HepG2 (cell line): Measurements from ENCODE around the gene JAK2. TPM values are rescaled to one million over a fixed set of nuclear protein-coding genes. Genes with fewer than 3 reads are reported as not detected.

Source experiments
- ATAC-seq: fragments of 200-7000 bp; cut with Tn5 transposase; 3 replicates; pipeline ENCODE4 v1.9.1; 2020; ENCODE audit warnings: mild to moderate bottlenecking, moderate library complexity
- BruUV-seq: library from RNA; stranded (reverse); fragments of 400-500 nt; replicated peaks from 2 replicates; lab custom pipeline; 2021; lab: Mats Ljungman, UMichigan
- CTCF ChIA-PET: fragments of 300-600 bp; formaldehyde crosslinking; extraction: SDS; loops from one replicate; lab custom pipeline; 2021; ENCODE audit warnings: low total read pairs, inconsistent platforms, low intra/inter-chr PET ratio; lab: Yijun Ruan, JAX
- POLR2A ChIA-PET: fragments of 350-600 bp; sonication (Branson Sonifier 250); formaldehyde crosslinking; loops from one replicate; lab custom pipeline; 2020; ENCODE audit warnings: antibody characterized with exemption, inconsistent platforms; lab: Yijun Ruan, JAX
- DNase-seq: peaks from one replicate; pipeline ENCODE4 v3.0.0-alpha.2; 2015; ENCODE audit warnings: low spot score
- FAIRE-seq: peaks from 3 replicates; lab custom pipeline; 2011; peaks lifted over from hg19 to GRCh38; lab: Jason Lieb, UNC
- H2AFZ ChIP-seq: one replicate; pipeline ENCODE4 v1.6.1; 2011; ENCODE audit warnings: low read length, inconsistent platforms
- H3K27ac ChIP-seq: fragments of 300-600 bp; 3 replicates; pipeline ENCODE4 v1.8.0; 2011; ENCODE audit warnings: mixed run types, mild to moderate bottlenecking, mixed read lengths, low read length, inconsistent platforms; ENCODE audit not compliant: insufficient read depth; ENCODE audit errors: extremely low read length
- H3K27me3 ChIP-seq, 2 experiments: fragments of 200-600 bp in 1 of 2; 2 replicates in 1 of 2; 3 replicates in 1 of 2; pipeline versions ENCODE4 v1.6.0 to v1.8.0; 2011; ENCODE audit warnings: low read length in 2 of 2, mild to moderate bottlenecking in 2 of 2, moderate library complexity in 2 of 2, inconsistent platforms in 1 of 2; ENCODE audit not compliant: insufficient read depth in 2 of 2, control insufficient read depth in 1 of 2
- H3K36me3 ChIP-seq, 2 experiments: fragments of 200-600 bp in 1 of 2; replicated peaks in 1 of 2; 2 replicates in 1 of 2; 3 replicates in 1 of 2; pipeline versions ENCODE4 v1.5.1 to v1.8.0; 2011; ENCODE audit warnings: low read length in 2 of 2, inconsistent platforms in 1 of 2; ENCODE audit not compliant: insufficient read depth in 2 of 2, control insufficient read depth in 1 of 2
- H3K4me1 ChIP-seq: 2 replicates; pipeline ENCODE4 v1.5.1; 2012; ENCODE audit warnings: low read length, inconsistent platforms; ENCODE audit not compliant: insufficient read depth
- H3K4me2 ChIP-seq: 2 replicates; pipeline ENCODE4 v1.6.0; 2011; ENCODE audit warnings: low read depth, low read length, inconsistent platforms
- H3K4me3 ChIP-seq, 3 experiments: fragments of 200-600 bp in 1 of 3; sonication (generic), shearing (Covaris generic) in 1 of 3; replicated peaks in 1 of 3; 2 replicates each; pipeline ENCODE4 v1.5.1; 2011 to 2016; ENCODE audit warnings: low read length in 3 of 3, inconsistent platforms in 2 of 3, low read depth in 2 of 3, mild to moderate bottlenecking in 2 of 3, control low read depth in 1 of 3, mixed read lengths in 1 of 3; ENCODE audit not compliant: insufficient read depth in 1 of 3
- H3K79me2 ChIP-seq: one replicate; pipeline ENCODE4 v1.6.1; 2011; ENCODE audit warnings: low read length, inconsistent platforms; ENCODE audit not compliant: insufficient read depth
- H3K9ac ChIP-seq: 2 replicates; pipeline ENCODE4 v1.6.0; 2011; ENCODE audit warnings: mild to moderate bottlenecking, low read depth, low read length, inconsistent platforms; ENCODE audit not compliant: insufficient read depth
- H3K9me3 ChIP-seq: 2 replicates; pipeline ENCODE4 v1.5.1; 2012; ENCODE audit warnings: mild to moderate bottlenecking, low read length
- H4K20me1 ChIP-seq: 2 replicates; pipeline ENCODE4 v1.6.0; 2011; ENCODE audit warnings: inconsistent platforms, mild to moderate bottlenecking, low read length, moderate library complexity; ENCODE audit not compliant: insufficient read depth
- CTCF ChIP-seq: sonication (generic); formaldehyde crosslinking; IDR thresholded peaks from 2 replicates; pipeline ENCODE4 v1.5.0; 2020; ENCODE audit warnings: mild to moderate bottlenecking, missing genetic modification reagents, moderate library complexity
- SRY ChIP-seq: sonication (generic); formaldehyde crosslinking; IDR thresholded peaks from 2 replicates; pipeline ENCODE4 v1.8.0; 2022; ENCODE audit warnings: mild to moderate bottlenecking, missing genetic modification reagents
- ZBTB25 ChIP-seq: IDR thresholded peaks from 2 replicates; pipeline ENCODE4 v1.6.1; 2018; ENCODE audit warnings: missing genetic modification reagents
- ZNF879 ChIP-seq: sonication (generic); formaldehyde crosslinking; IDR thresholded peaks from 2 replicates; pipeline ENCODE4 v1.8.1; 2023; ENCODE audit warnings: missing genetic modification reagents
- WGBS: methylation state at CpG from one replicate; pipeline ENCODE4 v1.1.6; 2017; ENCODE audit warnings: low lambda C conversion rate; 5-methylcytosine and 5-hydroxymethylcytosine counted together
- in situ Hi-C: cut with HindIII; loops from 2 replicates; pipeline ENCODE4 v1.10.0; 2017; ENCODE audit warnings: low pct_unique_long_range_greater_than_20kb; ENCODE audit not compliant: extremely low pct_ligation_motif_present
- intact Hi-C: fragments of 100-400 bp; cut with micrococcal nuclease; formaldehyde crosslinking; loops from one replicate; pipeline ENCODE4 v1.10.0; 2022; ENCODE audit not compliant: unreplicated experiment
- polyA plus RNA-seq, 8 experiments: library from polyadenylated mRNA; depleted of rRNA in 3 of 8; stranded (reverse) in 7 of 8; unstranded in 1 of 8; fragments of >200 nt; fragmentation: Illumina TruSeq in 4 of 8; extraction: Trizol in 4 of 8; gene quantifications; 2 replicates each; pipeline versions ENCODE4 v1.2.1 to v1.2.3, GENCODE V29; 2011 to 2016; ENCODE audit warnings: low read depth in 4 of 8, missing spikeins in 1 of 8, mixed read lengths in 1 of 8; ENCODE audit not compliant: insufficient read depth in 1 of 8
- total RNA-seq, 5 experiments: library from RNA; depleted of rRNA; stranded (reverse); fragments of >200 nt; fragmentation: Illumina TruSeq; extraction: Trizol; gene quantifications; 2 replicates each; pipeline ENCODE4 v1.2.3, GENCODE V29; 2016; ENCODE audit warnings: low read depth in 1 of 5
- TF ChIP-seq, protein P1 (sequence below): sonication (generic); formaldehyde crosslinking; IDR thresholded peaks from 2 replicates; pipeline ENCODE4 v1.4.0; 2020; ENCODE audit warnings: missing genetic modification reagents

The JAK2 gene
- total and polyA plus RNA-seq, 2 of the 13 experiments (the other 11 are each of a cell fraction or from before 2014, with no cell fraction given), result 1.1 to 4.1 TPM

GRCh38 chr9:4955836-4956235, 29.2 kb upstream of the JAK2 start (continued):
- TF ChIP-seq CTCF (CRISPR knock-in tag) (no peak), ZNF879 (no peak), SRY (CRISPR knock-in tag) (no peak), ZBTB25 (CRISPR knock-in tag) (no peak)

DNA sequence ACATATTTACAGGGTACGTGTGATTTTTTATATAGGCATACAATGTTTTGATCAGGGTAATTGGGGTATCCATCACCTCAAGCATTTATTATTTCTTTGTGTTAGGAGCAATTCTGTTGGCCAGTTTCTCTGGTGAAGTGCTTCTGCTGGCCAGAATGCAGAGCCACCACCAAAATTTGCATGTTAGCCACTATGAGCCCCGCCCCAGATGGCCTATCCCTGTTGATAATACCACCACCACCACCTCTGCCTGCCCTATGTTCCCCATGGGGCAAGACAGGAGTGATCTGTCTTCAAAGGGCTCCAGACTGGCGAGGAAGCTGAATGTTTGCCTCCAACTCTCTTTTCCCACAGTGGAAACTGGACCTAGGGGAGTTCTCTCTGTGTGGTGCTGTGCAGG, 26.0 kb upstream of the JAK2 start:
- DNase-seq (no peak), ATAC-seq (no peak), FAIRE-seq (no peak)
- Histone ChIP-seq H3K27me3 (no peaks in the 10 kb centered on the region), H3K79me2 (no peaks in the 10 kb centered on the region), H3K4me2 (no peak overlapping the region), H2AFZ (no peak overlapping the region), H3K9me3 (no peaks in the 10 kb centered on the region), H3K4me1 (no peaks in the 10 kb centered on the region), H4K20me1 (no peaks in the 10 kb centered on the region), H3K4me3 (no peak overlapping the region), H3K9ac (no peak overlapping the region), H3K36me3 (no peaks in the 10 kb centered on the region), H3K27ac (no peak overlapping the region)
- intact Hi-C loops, result no loop called here
- TF ChIP-seq, protein P1, sequence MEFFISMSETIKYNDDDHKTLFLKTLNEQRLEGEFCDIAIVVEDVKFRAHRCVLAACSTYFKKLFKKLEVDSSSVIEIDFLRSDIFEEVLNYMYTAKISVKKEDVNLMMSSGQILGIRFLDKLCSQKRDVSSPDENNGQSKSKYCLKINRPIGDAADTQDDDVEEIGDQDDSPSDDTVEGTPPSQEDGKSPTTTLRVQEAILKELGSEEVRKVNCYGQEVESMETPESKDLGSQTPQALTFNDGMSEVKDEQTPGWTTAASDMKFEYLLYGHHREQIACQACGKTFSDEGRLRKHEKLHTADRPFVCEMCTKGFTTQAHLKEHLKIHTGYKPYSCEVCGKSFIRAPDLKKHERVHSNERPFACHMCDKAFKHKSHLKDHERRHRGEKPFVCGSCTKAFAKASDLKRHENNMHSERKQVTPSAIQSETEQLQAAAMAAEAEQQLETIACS (CRISPR knock-in tag), result no peak
- CTCF ChIA-PET, result no interaction called here
- POLR2A ChIA-PET, result no interaction called here
- no TSS peak for BruUV-seq
- in situ Hi-C loops, result no loop called here
- 2% methylated on average over 3 of the region's 3 CpGs for WGBS
